AG09319 (cell line): ENCODE measurements around the gene ENO3.

Experiments used
- DNase-seq: peaks from one replicate; pipeline ENCODE4 v3.0.0-alpha.2; 2010; ENCODE audit warnings: low read depth; ENCODE audit errors: extremely low read depth
- CTCF ChIP-seq: IDR thresholded peaks from 2 replicates; pipeline ENCODE4 v1.5.1; 2011; ENCODE audit warnings: low read depth, mild to moderate bottlenecking, inconsistent platforms, low read length, moderate library complexity

The ENO3 gene

GRCh38 chr17:4932756-4933155 lies 18.2 kb upstream of the ENO3 start:
- no peak for TF ChIP-seq CTCF
- DNase-seq: no peak

GRCh38 chr17:4933646-4934045 lies 17.3 kb upstream of the ENO3 start:
- no peak for TF ChIP-seq CTCF
- no peak for DNase-seq

- no peak for DNase-seq
- peak; percentile 28 for TF ChIP-seq CTCF
Measured at GRCh38 chr17:4934173-4934979, 16.5 kb upstream of the ENO3 start.

- no peak for TF ChIP-seq CTCF
- DNase-seq: no peak
Measured at GRCh38 chr17:4935650-4936049, 15.3 kb upstream of the ENO3 start.

GRCh38 chr17:4936436-4936835 lies 14.5 kb upstream of the ENO3 start:
- DNase-seq: no peak
- TF ChIP-seq CTCF: no peak

- DNase-seq: no peak
- TF ChIP-seq CTCF: no peak
Measured at GRCh38 chr17:4937553-4937952, 13.4 kb upstream of the ENO3 start.

GRCh38 chr17:4938069-4938491 lies 12.8 kb upstream of the ENO3 start:
- TF ChIP-seq CTCF: no peak
- no peak for DNase-seq
